Tibial nerve (tissue), 4 donors: ENCODE data around the gene ATP5F1D. TPM values are rescaled to one million over a fixed set of nuclear protein-coding genes. Genes with fewer than 3 reads are reported as not detected.

Source experiments
- DNase-seq, 2 donors: peaks; one replicate each; pipeline ENCODE4 v3.0.0-alpha.2; 2019; ENCODE audit warnings: low spot score in 2 of 2
- H3K27ac ChIP-seq, 4 donors: fragments of 200-600 bp; sonication (generic) in 3 of 4; one replicate each; pipeline ENCODE4 v1.5.1; 2017 to 2019; ENCODE audit warnings: mild to moderate bottlenecking in 1 of 4
- H3K27me3 ChIP-seq, 2 donors: fragments of 200-600 bp; sonication (generic) in 1 of 2; one replicate each; pipeline versions ENCODE4 v1.5.1 to v1.6.0; 2017 to 2019
- H3K36me3 ChIP-seq, 3 donors: fragments of 200-600 bp; sonication (generic); one replicate each; pipeline ENCODE4 v1.5.1; 2018 to 2019
- H3K4me1 ChIP-seq, 4 donors: fragments of 200-600 bp; sonication (generic) in 3 of 4; one replicate each; pipeline ENCODE4 v1.5.1; 2017 to 2019
- H3K4me3 ChIP-seq, 4 donors: fragments of 200-600 bp; sonication (generic) in 3 of 4; one replicate each; pipeline ENCODE4 v1.5.1; 2017 to 2019; ENCODE audit warnings: mild to moderate bottlenecking in 1 of 4, moderate library complexity in 1 of 4
- H3K9me3 ChIP-seq, 4 donors: fragments of 200-600 bp; sonication (generic) in 3 of 4; one replicate each; pipeline ENCODE4 v1.5.1; 2017 to 2019
- EP300 ChIP-seq, 2 donors: sonication (generic); formaldehyde crosslinking; IDR thresholded peaks; one replicate each; pipeline ENCODE4 v1.6.1; 2017; ENCODE audit warnings: antibody characterized with exemption in 2 of 2, mild to moderate bottlenecking in 1 of 2
- POLR2A ChIP-seq, 2 donors: fragments of 450-650 bp; IDR thresholded peaks; one replicate each; pipeline ENCODE4 v1.6.1; 2017; ENCODE audit warnings: antibody characterized with exemption in 2 of 2, mild to moderate bottlenecking in 2 of 2, moderate library complexity in 2 of 2
- WGBS, 2 donors: methylation state at CpG; one replicate each; pipeline ENCODE4 v1.1.5; 2018; 5-methylcytosine and 5-hydroxymethylcytosine counted together
- total RNA-seq, 4 donors: library from RNA; depleted of rRNA; stranded (reverse); fragments of >200 nt; gene quantifications; one replicate each; pipeline ENCODE4 v1.1.0, GENCODE V29; 2016
- TF ChIP-seq, protein P1 (sequence below), 5 experiments: fragments of 200-600 bp in 3 of 5; fragments of 450-650 bp in 2 of 5; sonication (generic) in 3 of 5; IDR thresholded peaks; one replicate each; pipeline ENCODE4 v1.5.1; 2016 to 2019; ENCODE audit warnings: antibody characterized with exemption in 5 of 5, mild to moderate bottlenecking in 3 of 5, moderate library complexity in 2 of 5

ATP5F1D gene
- total RNA-seq, 4 donors from 2014 or later = 67.5 to 140 (median 127) TPM

- DNase-seq = no peak
- Histone ChIP-seq H3K4me3 (no peak overlapping the region), H3K9me3 (no peaks in the 10 kb centered on the region), H3K27me3 (no peaks in the 10 kb centered on the region), H3K36me3 (peaks cover 0 to 67% (median 6%) of the 10 kb centered on the region in 3 donors), H3K4me1 (peaks cover 0 to 28% (median 3%) of the 10 kb centered on the region in 4 donors), H3K27ac (peak overlapping the region in 1 of 4 donors; percentile 28)
- WGBS, 2 donors = 90 to 91% methylated on average over 39 to 51 of the region's 56 CpGs
- TF ChIP-seq, protein P1, sequence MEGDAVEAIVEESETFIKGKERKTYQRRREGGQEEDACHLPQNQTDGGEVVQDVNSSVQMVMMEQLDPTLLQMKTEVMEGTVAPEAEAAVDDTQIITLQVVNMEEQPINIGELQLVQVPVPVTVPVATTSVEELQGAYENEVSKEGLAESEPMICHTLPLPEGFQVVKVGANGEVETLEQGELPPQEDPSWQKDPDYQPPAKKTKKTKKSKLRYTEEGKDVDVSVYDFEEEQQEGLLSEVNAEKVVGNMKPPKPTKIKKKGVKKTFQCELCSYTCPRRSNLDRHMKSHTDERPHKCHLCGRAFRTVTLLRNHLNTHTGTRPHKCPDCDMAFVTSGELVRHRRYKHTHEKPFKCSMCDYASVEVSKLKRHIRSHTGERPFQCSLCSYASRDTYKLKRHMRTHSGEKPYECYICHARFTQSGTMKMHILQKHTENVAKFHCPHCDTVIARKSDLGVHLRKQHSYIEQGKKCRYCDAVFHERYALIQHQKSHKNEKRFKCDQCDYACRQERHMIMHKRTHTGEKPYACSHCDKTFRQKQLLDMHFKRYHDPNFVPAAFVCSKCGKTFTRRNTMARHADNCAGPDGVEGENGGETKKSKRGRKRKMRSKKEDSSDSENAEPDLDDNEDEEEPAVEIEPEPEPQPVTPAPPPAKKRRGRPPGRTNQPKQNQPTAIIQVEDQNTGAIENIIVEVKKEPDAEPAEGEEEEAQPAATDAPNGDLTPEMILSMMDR (IDR thresholded peaks at IDR 0.05) = no peak
- TF ChIP-seq EP300 (IDR thresholded peaks at IDR 0.05) (no peak), POLR2A (IDR thresholded peaks at IDR 0.05) (no peak)
Observed at GRCh38 chr19:1227304-1228054, 14.1 kb upstream of the ATP5F1D start.

DNA sequence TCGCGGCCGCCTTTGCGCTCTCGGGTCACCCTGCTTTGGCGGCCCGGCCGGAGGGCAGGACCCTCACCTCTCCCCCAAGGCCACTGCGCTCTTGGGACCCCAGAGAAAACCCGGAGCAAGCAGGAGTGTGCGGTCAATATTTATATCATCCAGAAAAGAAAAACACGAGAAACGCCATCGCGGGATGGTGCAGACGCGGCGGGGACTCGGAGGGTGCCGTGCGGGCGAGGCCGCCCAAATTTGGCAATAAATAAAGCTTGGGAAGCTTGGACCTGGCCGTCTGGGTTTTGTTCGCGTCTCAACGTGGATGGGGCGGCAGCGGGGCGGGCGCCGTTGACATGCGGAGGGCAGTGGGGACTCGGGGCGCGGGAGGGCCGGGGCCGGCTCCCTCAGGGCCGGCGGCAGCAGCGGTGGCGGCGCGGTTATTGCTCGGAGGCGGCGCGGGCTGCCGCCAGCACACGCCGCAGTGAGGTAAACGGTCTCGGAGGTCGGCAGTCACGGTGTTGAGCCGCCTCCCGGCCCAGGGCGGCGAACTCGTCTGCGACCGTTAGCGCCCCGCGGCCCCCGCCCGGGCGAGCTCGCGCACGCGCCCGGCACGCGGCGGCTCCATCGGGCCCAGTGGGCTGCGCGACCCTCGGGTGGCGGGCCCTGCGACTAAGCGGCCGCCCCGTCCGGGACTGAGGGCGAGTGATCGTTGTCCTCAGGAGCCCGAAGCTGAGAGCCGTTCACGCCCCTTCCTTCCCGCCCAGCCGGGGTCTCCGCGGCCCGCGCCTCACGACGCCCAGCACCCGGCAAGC lies 13.2 kb upstream of the ATP5F1D start:
- TF ChIP-seq, protein P1 (IDR thresholded peaks at IDR 0.05) = no peak
- TF ChIP-seq EP300 (IDR thresholded peaks at IDR 0.05) (no peak), POLR2A (IDR thresholded peaks at IDR 0.05) (no peak)
- Histone ChIP-seq H3K27ac (no peak overlapping the region), H3K4me3 (no peak overlapping the region), H3K4me1 (peaks cover 0 to 28% (median 8%) of the 10 kb centered on the region in 4 donors), H3K36me3 (peaks cover 0 to 58% (median 6%) of the 10 kb centered on the region in 3 donors), H3K27me3 (no peaks in the 10 kb centered on the region), H3K9me3 (no peaks in the 10 kb centered on the region)
- DNase-seq = no peak
- 95 to 96% methylated on average over 100 of the region's 100 CpGs for WGBS, 2 donors

DNA sequence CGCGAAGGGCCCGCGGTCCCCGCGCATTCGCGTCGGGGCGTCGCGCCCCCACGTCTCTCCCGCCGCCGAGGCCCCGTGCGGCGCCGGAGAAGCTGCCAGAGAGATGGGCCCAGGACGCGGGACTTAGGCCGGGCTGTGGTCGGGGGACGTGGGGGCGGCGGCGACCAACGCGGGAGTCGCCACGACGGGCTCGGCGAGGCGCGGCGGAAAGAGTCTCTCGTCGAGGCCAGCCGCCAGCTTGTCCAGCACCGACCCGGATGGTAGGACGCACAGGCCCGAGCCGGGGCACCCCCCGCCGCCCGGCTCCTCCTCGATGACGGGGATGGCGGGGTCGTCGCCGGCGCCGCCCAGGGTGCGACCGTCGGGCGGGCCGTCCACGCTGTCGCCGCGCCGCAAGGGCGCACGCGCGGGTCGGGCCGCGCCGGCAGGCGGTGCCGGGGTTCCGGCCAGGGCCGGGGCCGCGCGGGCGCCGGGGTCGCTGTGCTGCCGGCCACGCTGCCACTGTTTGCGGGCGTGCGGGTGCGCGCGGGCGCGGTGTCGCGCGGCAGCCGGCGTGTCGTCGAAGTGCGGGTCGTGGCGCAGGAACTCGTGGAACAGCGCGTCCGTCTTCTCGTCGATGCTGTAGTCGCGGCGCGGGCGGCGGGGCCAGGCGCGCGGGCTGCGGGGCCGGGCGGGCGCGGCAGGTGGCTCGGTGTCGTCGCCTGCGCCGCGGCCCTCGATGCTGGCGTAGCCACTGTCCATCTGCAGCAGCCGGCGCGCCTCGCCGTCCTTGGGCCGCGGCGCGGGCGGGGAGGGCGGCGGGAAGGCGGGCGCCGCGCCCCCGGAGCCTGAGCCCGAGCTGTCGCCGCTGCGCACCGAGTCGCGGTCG lies 12.3 kb upstream of the ATP5F1D start:
- WGBS, 2 donors = 96% methylated on average over 149 to 158 of the region's 158 CpGs
- no peak overlapping the region for H3K4me3 ChIP-seq
- H3K4me1 ChIP-seq = peaks cover 0 to 28% (median 7%) of the 10 kb centered on the region in 4 donors
- peaks cover 0 to 56% (median 6%) of the 10 kb centered on the region in 3 donors for H3K36me3 ChIP-seq
- no peaks in the 10 kb centered on the region for H3K9me3 ChIP-seq
- no peak overlapping the region for H3K27ac ChIP-seq
- TF ChIP-seq, protein P1 (IDR thresholded peaks at IDR 0.05) = no peak
- TF ChIP-seq EP300 (IDR thresholded peaks at IDR 0.05) = no peak
- TF ChIP-seq POLR2A (IDR thresholded peaks at IDR 0.05) = no peak
- DNase-seq = no peak
- H3K27me3 ChIP-seq = no peaks in the 10 kb centered on the region

DNA sequence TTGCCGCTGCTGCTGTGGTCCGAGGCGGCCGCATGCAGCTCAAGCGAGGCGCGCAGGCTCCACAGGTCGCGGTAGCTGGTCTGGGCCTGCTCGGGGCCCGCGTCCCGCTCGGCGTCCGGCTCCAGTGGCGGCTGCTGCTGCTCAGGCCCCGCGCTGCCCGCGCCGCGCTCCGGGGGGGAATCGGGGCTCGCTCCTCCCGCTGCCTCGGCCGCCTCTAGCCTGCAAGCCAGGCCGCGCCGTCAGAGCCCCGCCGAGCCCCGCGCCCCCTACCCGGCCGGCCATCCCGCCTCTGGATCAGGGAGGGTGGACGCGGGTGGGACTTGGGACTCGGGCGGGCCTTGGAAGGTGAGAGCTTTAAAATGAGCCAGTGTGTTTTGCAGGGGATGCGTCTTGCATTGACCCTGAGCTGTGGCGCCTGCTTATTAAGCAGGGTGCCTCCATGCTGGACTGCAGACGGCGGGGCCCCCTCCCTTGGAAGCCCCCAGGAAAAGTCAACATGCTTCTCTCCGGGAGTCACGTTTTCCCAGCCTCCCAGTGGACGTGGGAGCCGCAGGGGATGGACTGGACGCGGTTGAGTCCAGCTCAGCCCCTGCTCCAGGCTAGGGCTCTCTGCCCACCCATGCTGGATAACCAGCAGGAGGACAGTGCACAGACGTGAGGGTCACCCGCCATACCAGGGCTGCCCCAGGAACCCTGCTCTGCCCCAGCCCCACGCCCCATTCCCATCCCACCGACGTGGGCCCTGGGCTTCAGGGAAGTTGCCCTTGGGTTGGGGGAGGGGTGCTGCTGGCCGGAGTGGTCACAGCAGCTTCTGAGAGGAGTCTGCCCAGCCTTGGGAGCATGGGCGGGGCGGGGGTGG lies 11.4 kb upstream of the ATP5F1D start:
- H3K36me3 ChIP-seq = peaks cover 0 to 53% (median 6%) of the 10 kb centered on the region in 3 donors
- peaks cover 0 to 25% (median 7%) of the 10 kb centered on the region in 4 donors for H3K4me1 ChIP-seq
- no peak for DNase-seq
- H3K9me3 ChIP-seq = no peaks in the 10 kb centered on the region
- H3K27me3 ChIP-seq = no peaks in the 10 kb centered on the region
- TF ChIP-seq POLR2A (IDR thresholded peaks at IDR 0.05) (no peak), EP300 (IDR thresholded peaks at IDR 0.05) (no peak)
- TF ChIP-seq, protein P1 (IDR thresholded peaks at IDR 0.05) = no peak
- H3K4me3 ChIP-seq = no peak overlapping the region
- no peak overlapping the region for H3K27ac ChIP-seq
- 90% methylated on average over 13 to 59 of the region's 61 CpGs for WGBS, 2 donors
